ENCODE measurements around the gene MON1A.
"Not testable (repeated sequence)": the region's sequence is repeated elsewhere in the genome, so short reads cannot be mapped to it uniquely, and the experiment has no call there.

Gene MON1A

GRCh38 chr3:49929291-49930167 lies at the start of gene MON1A:
TSS of gene MON1A (minus strand) at chr3:49929811. CDS start at chr3:49913346, 16,465 bp downstream.
- peak; percentile 86 for DNase-seq (ENCODE audit: low spot score)

GRCh38 chr3:49976942-49977341 lies 47.3 kb upstream of the MON1A start:
- no peak for DNase-seq (ENCODE audit: low spot score)

- DNase-seq (ENCODE audit: low spot score) = no peak
Measured at GRCh38 chr3:49972656-49973055, 43.0 kb upstream of the MON1A start.

GRCh38 chr3:49968346-49968745 lies 38.7 kb upstream of the MON1A start:
- no peak for DNase-seq (ENCODE audit: low spot score)

GRCh38 chr3:49967291-49967690 lies 37.7 kb upstream of the MON1A start:
- DNase-seq (ENCODE audit: low spot score) = peak; percentile 51

- no peak for DNase-seq (ENCODE audit: low spot score)
Measured at GRCh38 chr3:49966233-49966942, 36.8 kb upstream of the MON1A start.

GRCh38 chr3:49955636-49956035 lies 26.0 kb upstream of the MON1A start:
- no peak for DNase-seq (ENCODE audit: low spot score)

- DNase-seq (ENCODE audit: low spot score) = no peak
Measured at GRCh38 chr3:49952924-49953323, 23.3 kb upstream of the MON1A start.

- no peak for DNase-seq (ENCODE audit: low spot score)
Measured at GRCh38 chr3:49942651-49943050, 13.0 kb upstream of the MON1A start.

- no peak for DNase-seq (ENCODE audit: low spot score)
Measured at GRCh38 chr3:49940667-49941249, 11.1 kb upstream of the MON1A start.

GRCh38 chr3:49939858-49940666 lies 10.5 kb upstream of the MON1A start, which contains the start of gene RBM6:
TSS of gene RBM6 (plus strand) at chr3:49940150. CDS start at chr3:49962642, 22,492 bp downstream.
- peak; percentile 96 for DNase-seq (ENCODE audit: low spot score)

GRCh38 chr3:49937090-49937489 lies 7.5 kb upstream of the MON1A start:
- no peak for DNase-seq (ENCODE audit: low spot score)

GRCh38 chr3:49932281-49932680 lies 2.7 kb upstream of the MON1A start:
- not testable (repeated sequence) for DNase-seq (ENCODE audit: low spot score)

GRCh38 chr3:49930922-49931321 lies 1.3 kb upstream of the MON1A start:
- no peak for DNase-seq (ENCODE audit: low spot score)

GRCh38 chr3:49930168-49930690 lies 618 bp upstream of the MON1A start:
- no peak for DNase-seq (ENCODE audit: low spot score)

- no peak for DNase-seq (ENCODE audit: low spot score)
Measured at GRCh38 chr3:49928481-49929017, 1.1 kb downstream of the MON1A start.

GRCh38 chr3:49927798-49928197 lies 1.8 kb downstream of the MON1A start:
- no peak for DNase-seq (ENCODE audit: low spot score)

- no peak for DNase-seq (ENCODE audit: low spot score)
Measured at GRCh38 chr3:49926117-49926728, 3.4 kb downstream of the MON1A start.

GRCh38 chr3:49925485-49925884 lies 4.1 kb downstream of the MON1A start:
- DNase-seq (ENCODE audit: low spot score) = no peak

GRCh38 chr3:49924683-49925082 lies 4.9 kb downstream of the MON1A start:
- DNase-seq (ENCODE audit: low spot score) = no peak
